ENCODE results near the gene ABCB9. TPM values are rescaled to one million over a fixed set of nuclear protein-coding genes. Genes with fewer than 3 reads are reported as not detected.

ABCB9 gene
- total RNA-seq, 1 donor from 2014 or later: 9.6 TPM

- H3K9me3 Mint-ChIP-seq: no peaks in the 10 kb centered on the region
- TF ChIP-seq, protein P1, sequence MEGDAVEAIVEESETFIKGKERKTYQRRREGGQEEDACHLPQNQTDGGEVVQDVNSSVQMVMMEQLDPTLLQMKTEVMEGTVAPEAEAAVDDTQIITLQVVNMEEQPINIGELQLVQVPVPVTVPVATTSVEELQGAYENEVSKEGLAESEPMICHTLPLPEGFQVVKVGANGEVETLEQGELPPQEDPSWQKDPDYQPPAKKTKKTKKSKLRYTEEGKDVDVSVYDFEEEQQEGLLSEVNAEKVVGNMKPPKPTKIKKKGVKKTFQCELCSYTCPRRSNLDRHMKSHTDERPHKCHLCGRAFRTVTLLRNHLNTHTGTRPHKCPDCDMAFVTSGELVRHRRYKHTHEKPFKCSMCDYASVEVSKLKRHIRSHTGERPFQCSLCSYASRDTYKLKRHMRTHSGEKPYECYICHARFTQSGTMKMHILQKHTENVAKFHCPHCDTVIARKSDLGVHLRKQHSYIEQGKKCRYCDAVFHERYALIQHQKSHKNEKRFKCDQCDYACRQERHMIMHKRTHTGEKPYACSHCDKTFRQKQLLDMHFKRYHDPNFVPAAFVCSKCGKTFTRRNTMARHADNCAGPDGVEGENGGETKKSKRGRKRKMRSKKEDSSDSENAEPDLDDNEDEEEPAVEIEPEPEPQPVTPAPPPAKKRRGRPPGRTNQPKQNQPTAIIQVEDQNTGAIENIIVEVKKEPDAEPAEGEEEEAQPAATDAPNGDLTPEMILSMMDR (conservative IDR thresholded peaks at IDR 0.05): no peak
These were observed 26.1 kb upstream of the ABCB9 start for GRCh38 chr12:122992386-122992785.

GRCh38 chr12:122991623-122992275 is 25.5 kb upstream of the ABCB9 start:
- Mint-ChIP-seq H3K27me3 (no peaks in the 10 kb centered on the region), H3K4me3 (no peak overlapping the region), H3K27ac (no peak overlapping the region), H3K4me1 (ENCODE audit: unreplicated experiment) (no peaks in the 10 kb centered on the region), H3K36me3 (no peaks in the 10 kb centered on the region), H3K9me3 (no peaks in the 10 kb centered on the region)
- DNase-seq (ENCODE audit: extremely low spot score, unreplicated experiment): no peak
- TF ChIP-seq, protein P1 (conservative IDR thresholded peaks at IDR 0.05): no peak

More at GRCh38 chr12:122992386-122992785, 26.1 kb upstream of the ABCB9 start:
- no peaks in the 10 kb centered on the region for H3K27me3 Mint-ChIP-seq
- DNase-seq (ENCODE audit: extremely low spot score, unreplicated experiment): no peak
- no peak overlapping the region for H3K27ac Mint-ChIP-seq
- H3K4me3 Mint-ChIP-seq: no peak overlapping the region
- H3K4me1 Mint-ChIP-seq (ENCODE audit: unreplicated experiment): no peaks in the 10 kb centered on the region
- no peaks in the 10 kb centered on the region for H3K36me3 Mint-ChIP-seq

GRCh38 chr12:122990961-122991622 is 24.8 kb upstream of the ABCB9 start:
- H3K4me1 Mint-ChIP-seq (ENCODE audit: unreplicated experiment): no peaks in the 10 kb centered on the region
- DNase-seq (ENCODE audit: extremely low spot score, unreplicated experiment): no peak
- no peaks in the 10 kb centered on the region for H3K9me3 Mint-ChIP-seq
- TF ChIP-seq, protein P1 (conservative IDR thresholded peaks at IDR 0.05): no peak
- no peak overlapping the region for H3K4me3 Mint-ChIP-seq
- no peaks in the 10 kb centered on the region for H3K36me3 Mint-ChIP-seq
- no peak overlapping the region for H3K27ac Mint-ChIP-seq
- H3K27me3 Mint-ChIP-seq: no peaks in the 10 kb centered on the region

GRCh38 chr12:122990561-122990960 is 24.3 kb upstream of the ABCB9 start:
- DNase-seq (ENCODE audit: extremely low spot score, unreplicated experiment): no peak
- H3K36me3 Mint-ChIP-seq: no peaks in the 10 kb centered on the region
- TF ChIP-seq, protein P1 (conservative IDR thresholded peaks at IDR 0.05): no peak
- H3K27ac Mint-ChIP-seq: no peak overlapping the region
- no peaks in the 10 kb centered on the region for H3K27me3 Mint-ChIP-seq
- H3K9me3 Mint-ChIP-seq: no peaks in the 10 kb centered on the region
- H3K4me3 Mint-ChIP-seq: no peak overlapping the region
- no peaks in the 10 kb centered on the region for H3K4me1 Mint-ChIP-seq (ENCODE audit: unreplicated experiment)

DNA sequence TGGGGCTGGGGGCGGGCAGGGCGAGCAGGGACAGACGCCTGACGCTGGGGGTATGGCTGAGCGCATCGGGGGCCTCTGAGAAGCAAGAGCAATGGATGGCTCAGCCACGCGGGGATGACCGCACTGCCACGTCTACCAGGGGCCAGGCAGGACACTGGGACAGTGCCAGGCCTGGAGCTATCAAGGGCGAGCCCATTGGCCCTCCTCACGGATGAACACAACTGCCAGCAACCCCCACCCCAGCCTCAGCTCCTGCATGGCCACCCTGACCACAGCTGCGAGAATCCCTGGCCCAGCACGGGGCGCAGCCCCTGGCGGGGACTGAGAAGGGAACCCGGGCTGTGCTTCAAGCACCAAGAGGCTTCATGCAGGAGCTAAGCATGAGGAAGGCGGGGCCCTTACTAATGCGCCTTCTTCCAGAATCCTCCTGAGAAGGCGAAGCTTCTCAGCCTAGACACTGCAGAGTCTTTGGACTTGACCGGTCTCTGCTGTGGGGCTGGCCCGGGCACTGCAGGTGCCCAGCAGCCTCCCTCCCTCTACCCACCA is 23.7 kb upstream of the ABCB9 start:
- Mint-ChIP-seq H3K27me3 (no peaks in the 10 kb centered on the region), H3K4me3 (no peak overlapping the region), H3K4me1 (ENCODE audit: unreplicated experiment) (peaks cover 5% of the 10 kb centered on the region), H3K9me3 (no peaks in the 10 kb centered on the region), H3K27ac (no peak overlapping the region), H3K36me3 (no peaks in the 10 kb centered on the region)
- no peak for DNase-seq (ENCODE audit: extremely low spot score, unreplicated experiment)
- TF ChIP-seq, protein P1 (conservative IDR thresholded peaks at IDR 0.05): no peak

Data from type B pancreatic cell (in vitro differentiated cells).